MM.1S (cell line): ENCODE results near the gene ACOX3.

ENCODE experiments used
- EZH2 ChIP-seq: fragments of 300-600 bp; sonication (generic); optimal IDR thresholded peaks from 2 replicates; pipeline ENCODE3; 2017; ENCODE audit warnings: low read depth, mild to moderate bottlenecking, antibody characterized with exemption, low read length, mixed read lengths
- EZH2phosphoT487 ChIP-seq: fragments of 300-600 bp; sonication (generic); IDR thresholded peaks from 2 replicates; pipeline ENCODE4 v1.6.1; 2018; ENCODE audit warnings: antibody characterized with exemption, low read length
- TF ChIP-seq, protein P1 (sequence below): fragments of 300-600 bp; sonication (generic); IDR thresholded peaks from 2 replicates; pipeline ENCODE4 v1.5.1; 2016; ENCODE audit warnings: antibody characterized with exemption, low read length, mixed read lengths

DNA sequence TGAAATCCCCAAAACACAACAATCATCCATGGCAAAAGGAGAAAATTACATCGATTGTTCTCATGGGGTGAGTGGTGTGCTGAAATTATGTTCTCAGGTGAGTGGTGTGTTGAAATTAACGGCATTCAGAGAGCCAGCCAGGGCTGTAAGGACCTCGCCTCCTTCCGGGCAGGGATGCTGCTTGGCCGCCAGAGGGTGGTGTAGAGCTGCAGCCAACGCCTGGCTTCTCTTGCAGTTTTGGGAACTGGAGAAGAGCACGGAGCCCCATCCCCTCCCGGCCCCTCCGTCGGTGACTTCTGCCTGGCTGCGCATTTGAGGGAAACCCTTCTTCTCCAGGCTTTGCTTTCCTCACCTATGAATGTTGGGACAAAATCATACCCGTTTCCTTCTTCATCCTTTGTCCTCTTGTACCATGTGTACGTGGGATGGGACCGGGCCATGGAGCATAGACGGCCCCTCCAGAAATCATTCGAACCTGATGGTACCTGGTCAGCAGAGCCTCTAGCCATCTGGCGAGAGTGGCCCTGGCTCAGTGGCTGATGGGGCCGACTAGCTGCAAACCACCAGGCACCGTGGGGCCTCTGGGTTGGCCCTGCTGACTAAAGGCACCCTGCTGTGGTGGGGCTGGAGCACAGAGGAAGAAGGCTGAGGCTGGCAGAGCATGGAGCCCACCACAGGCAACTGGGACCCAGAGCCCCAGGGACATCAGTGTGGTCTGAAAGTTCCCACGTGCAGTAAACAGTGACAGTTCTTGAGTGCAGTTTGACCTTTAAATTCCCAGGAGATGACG is 28.4 kb upstream of the ACOX3 start:
- TF ChIP-seq, protein P1, sequence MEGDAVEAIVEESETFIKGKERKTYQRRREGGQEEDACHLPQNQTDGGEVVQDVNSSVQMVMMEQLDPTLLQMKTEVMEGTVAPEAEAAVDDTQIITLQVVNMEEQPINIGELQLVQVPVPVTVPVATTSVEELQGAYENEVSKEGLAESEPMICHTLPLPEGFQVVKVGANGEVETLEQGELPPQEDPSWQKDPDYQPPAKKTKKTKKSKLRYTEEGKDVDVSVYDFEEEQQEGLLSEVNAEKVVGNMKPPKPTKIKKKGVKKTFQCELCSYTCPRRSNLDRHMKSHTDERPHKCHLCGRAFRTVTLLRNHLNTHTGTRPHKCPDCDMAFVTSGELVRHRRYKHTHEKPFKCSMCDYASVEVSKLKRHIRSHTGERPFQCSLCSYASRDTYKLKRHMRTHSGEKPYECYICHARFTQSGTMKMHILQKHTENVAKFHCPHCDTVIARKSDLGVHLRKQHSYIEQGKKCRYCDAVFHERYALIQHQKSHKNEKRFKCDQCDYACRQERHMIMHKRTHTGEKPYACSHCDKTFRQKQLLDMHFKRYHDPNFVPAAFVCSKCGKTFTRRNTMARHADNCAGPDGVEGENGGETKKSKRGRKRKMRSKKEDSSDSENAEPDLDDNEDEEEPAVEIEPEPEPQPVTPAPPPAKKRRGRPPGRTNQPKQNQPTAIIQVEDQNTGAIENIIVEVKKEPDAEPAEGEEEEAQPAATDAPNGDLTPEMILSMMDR, result peak; percentile 88
- TF ChIP-seq EZH2phosphoT487 (no peak), EZH2 (no peak)
